Breast epithelium (tissue), 4 donors: ENCODE measurements around the gene PIP5KL1. TPM values are rescaled to one million over a fixed set of nuclear protein-coding genes. Genes with fewer than 3 reads are reported as not detected.

Source experiments
- DNase-seq, 2 donors: peaks; one replicate each; pipeline ENCODE4 v3.0.0-alpha.2; 2019; ENCODE audit warnings: low spot score in 2 of 2
- H3K27ac ChIP-seq, 2 donors: fragments of 200-600 bp; sonication (generic) in 1 of 2; one replicate each; pipeline ENCODE4 v1.5.1; 2016 to 2019; ENCODE audit warnings: mild to moderate bottlenecking in 1 of 2
- H3K27me3 ChIP-seq, 2 donors: fragments of 200-600 bp; sonication (generic) in 1 of 2; one replicate each; pipeline versions ENCODE4 v1.5.1 to v1.6.0; 2017 to 2019; ENCODE audit warnings: control low read depth in 1 of 2, mild to moderate bottlenecking in 1 of 2
- H3K36me3 ChIP-seq: fragments of 200-600 bp; one replicate; pipeline ENCODE4 v1.5.1; 2019
- H3K4me1 ChIP-seq, 2 donors: fragments of 200-600 bp; sonication (generic); one replicate each; pipeline ENCODE4 v1.5.1; 2016 to 2019; ENCODE audit warnings: control low read depth in 1 of 2
- H3K4me3 ChIP-seq, 3 donors: fragments of 200-600 bp; sonication (generic); 1 replicate in 2 of 3; 2 replicates in 1 of 3; pipeline ENCODE4 v1.5.1; 2016 to 2019; ENCODE audit warnings: mild to moderate bottlenecking in 3 of 3, moderate library complexity in 2 of 3
- H3K9me3 ChIP-seq, 2 donors: fragments of 200-600 bp; sonication (generic) in 1 of 2; one replicate each; pipeline ENCODE4 v1.5.1; 2016 to 2019; ENCODE audit warnings: control low read depth in 1 of 2
- CTCF ChIP-seq, 3 donors: fragments of 450-650 bp; IDR thresholded peaks; one replicate each; pipeline ENCODE4 v1.5.1; 2016 to 2017; ENCODE audit warnings: antibody characterized with exemption in 3 of 3, mild to moderate bottlenecking in 3 of 3, moderate library complexity in 3 of 3
- POLR2A ChIP-seq: fragments of 450-650 bp; IDR thresholded peaks from one replicate; pipeline ENCODE4 v1.6.1; 2016; ENCODE audit warnings: antibody characterized with exemption, mild to moderate bottlenecking, moderate library complexity
- POLR2AphosphoS5 ChIP-seq, 3 donors: sonication (generic); formaldehyde crosslinking; IDR thresholded peaks; one replicate each; pipeline ENCODE4 v1.6.1; 2017; ENCODE audit warnings: antibody characterized with exemption in 3 of 3
- intact Hi-C: fragments of 100-400 bp; cut with DNase I; formaldehyde crosslinking; loops from one replicate; pipeline ENCODE4 v1.15.1; 2023; ENCODE audit warnings: low total_unique reads
- total RNA-seq, 3 donors: library from RNA; depleted of rRNA; stranded (reverse); fragments of >200 nt; gene quantifications; one replicate each; pipeline ENCODE4 v1.1.0, GENCODE V29; 2016

PIP5KL1 gene
- total RNA-seq, 3 donors from 2014 or later: 2.2 to 10.1 (median 5.2) TPM

- peak overlapping the region; percentile 90 to 93 for H3K27ac ChIP-seq
- no peaks in the 10 kb centered on the region for H3K36me3 ChIP-seq
- TF ChIP-seq POLR2AphosphoS5 (IDR thresholded peaks at IDR 0.05) (no peak), POLR2A (no peak), CTCF (IDR thresholded peaks at IDR 0.05) (no peak)
- intact Hi-C loops: no loop called here
- peak overlapping the region in 2 of 3 donors; percentile 15 to 35 for H3K4me3 ChIP-seq
- DNase-seq: no peak
- no peaks in the 10 kb centered on the region for H3K9me3 ChIP-seq
- H3K4me1 ChIP-seq: peaks cover 17 to 30% of the 10 kb centered on the region in 2 donors
- no peaks in the 10 kb centered on the region for H3K27me3 ChIP-seq
Observed at GRCh38 chr9:127904561-127905003, 26.0 kb downstream of the PIP5KL1 start.

GRCh38 chr9:127903557-127904475, 26.8 kb downstream of the PIP5KL1 start:
- H3K4me3 ChIP-seq: peak overlapping the region in 1 of 3 donors; percentile 35
- no peak for DNase-seq
- intact Hi-C loops: no loop called here
- no peaks in the 10 kb centered on the region for H3K27me3 ChIP-seq
- H3K27ac ChIP-seq: peak overlapping the region; percentile 90 to 93
- TF ChIP-seq POLR2AphosphoS5 (IDR thresholded peaks at IDR 0.05) (peak in 1 of 3 donors; percentile 43), CTCF (IDR thresholded peaks at IDR 0.05) (no peak)
- H3K36me3 ChIP-seq: no peaks in the 10 kb centered on the region
- H3K9me3 ChIP-seq: no peaks in the 10 kb centered on the region
- H3K4me1 ChIP-seq: peaks cover 17 to 30% of the 10 kb centered on the region in 2 donors

- H3K4me3 ChIP-seq: peak within 1 kb of the TSS; percentile 91 to 98 (median 93)
- no peak for TF ChIP-seq POLR2AphosphoS5 (IDR thresholded peaks at IDR 0.05)
- TF ChIP-seq CTCF (IDR thresholded peaks at IDR 0.05): no peak
- TF ChIP-seq POLR2A: no peak
- peaks cover 7% of the 10 kb centered on the region for H3K36me3 ChIP-seq
- DNase-seq: no peak
- H3K27ac ChIP-seq: peak within 1 kb of the TSS; percentile 87 to 96
- no peaks in the 10 kb centered on the region for H3K27me3 ChIP-seq
- peaks cover 8 to 10% of the 10 kb centered on the region in 2 donors for H3K4me1 ChIP-seq
- no peaks in the 10 kb centered on the region for H3K9me3 ChIP-seq
- intact Hi-C loops: no loop called here
Observed at GRCh38 chr9:127899128-127899943, 31.2 kb downstream of the PIP5KL1 start, which contains the start of gene ST6GALNAC6. TSS of gene ST6GALNAC6 (minus strand) at chr9:127899603. CDS start at chr9:127897981, 1,622 bp downstream.

- TF ChIP-seq POLR2AphosphoS5 (IDR thresholded peaks at IDR 0.05) (peak; percentile 35 to 70 (median 52)), CTCF (IDR thresholded peaks at IDR 0.05) (no peak)
- peaks cover 12% of the 10 kb centered on the region for H3K36me3 ChIP-seq
- DNase-seq: peak in 1 of 2 donors; percentile 60
- H3K4me1 ChIP-seq: peaks cover under 1 to 6% of the 10 kb centered on the region in 2 donors
- H3K27ac ChIP-seq: peak overlapping the region; percentile 87 to 96
- no peaks in the 10 kb centered on the region for H3K27me3 ChIP-seq
- peaks cover 0 to 2% of the 10 kb centered on the region in 2 donors for H3K9me3 ChIP-seq
- peak overlapping the region; percentile 91 to 98 (median 93) for H3K4me3 ChIP-seq
- intact Hi-C loops: no loop called here
Observed at GRCh38 chr9:127898433-127899127, 32.0 kb downstream of the PIP5KL1 start.
